ENCODE measurements around the gene NDUFV3. TPM values are rescaled to one million over a fixed set of nuclear protein-coding genes. Genes with fewer than 3 reads are reported as not detected.

The NDUFV3 gene
- total RNA-seq, 4 donors from 2014 or later = 53.6 to 79.1 (median 72.1) TPM

DNA sequence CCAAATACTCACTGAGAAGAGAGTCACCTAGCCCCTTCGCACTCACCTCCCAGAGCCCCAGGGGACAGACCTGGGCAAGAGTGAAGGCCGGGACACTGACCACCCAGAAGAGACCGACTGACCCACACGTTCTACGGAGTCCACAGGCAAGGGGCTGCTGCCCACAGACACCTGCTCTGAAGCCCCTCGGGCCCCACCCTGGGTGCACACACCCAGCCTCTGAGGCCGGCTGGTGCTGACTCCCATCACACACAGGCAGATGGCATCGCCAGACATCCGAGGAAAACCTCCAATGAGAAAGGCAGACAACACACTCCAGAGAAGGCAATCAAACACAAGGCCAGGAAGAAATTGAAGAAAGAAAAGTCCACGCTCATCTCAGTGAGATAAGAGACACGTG, 35.9 kb upstream of the NDUFV3 start:
- Histone ChIP-seq H3K27ac (no peak overlapping the region), H3K9me3 (no peaks in the 10 kb centered on the region), H3K36me3 (peaks cover 0 to 100% of the 10 kb centered on the region in 2 donors), H3K4me1 (no peaks in the 10 kb centered on the region), H3K27me3 (no peaks in the 10 kb centered on the region), H3K4me3 (no peak overlapping the region)
- ATAC-seq = no peak
- WGBS, 2 donors (ENCODE audit: low coverage in 1 of 2) = 80 to 83% methylated on average over 2 to 3 of the region's 11 CpGs
- TF ChIP-seq, protein P1, sequence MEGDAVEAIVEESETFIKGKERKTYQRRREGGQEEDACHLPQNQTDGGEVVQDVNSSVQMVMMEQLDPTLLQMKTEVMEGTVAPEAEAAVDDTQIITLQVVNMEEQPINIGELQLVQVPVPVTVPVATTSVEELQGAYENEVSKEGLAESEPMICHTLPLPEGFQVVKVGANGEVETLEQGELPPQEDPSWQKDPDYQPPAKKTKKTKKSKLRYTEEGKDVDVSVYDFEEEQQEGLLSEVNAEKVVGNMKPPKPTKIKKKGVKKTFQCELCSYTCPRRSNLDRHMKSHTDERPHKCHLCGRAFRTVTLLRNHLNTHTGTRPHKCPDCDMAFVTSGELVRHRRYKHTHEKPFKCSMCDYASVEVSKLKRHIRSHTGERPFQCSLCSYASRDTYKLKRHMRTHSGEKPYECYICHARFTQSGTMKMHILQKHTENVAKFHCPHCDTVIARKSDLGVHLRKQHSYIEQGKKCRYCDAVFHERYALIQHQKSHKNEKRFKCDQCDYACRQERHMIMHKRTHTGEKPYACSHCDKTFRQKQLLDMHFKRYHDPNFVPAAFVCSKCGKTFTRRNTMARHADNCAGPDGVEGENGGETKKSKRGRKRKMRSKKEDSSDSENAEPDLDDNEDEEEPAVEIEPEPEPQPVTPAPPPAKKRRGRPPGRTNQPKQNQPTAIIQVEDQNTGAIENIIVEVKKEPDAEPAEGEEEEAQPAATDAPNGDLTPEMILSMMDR (IDR thresholded peaks at IDR 0.05) = no peak
- TF ChIP-seq EP300 (IDR thresholded peaks at IDR 0.05) (no peak), POLR2A (IDR thresholded peaks at IDR 0.05) (no peak), POLR2AphosphoS5 (IDR thresholded peaks at IDR 0.05) (no peak)

DNA sequence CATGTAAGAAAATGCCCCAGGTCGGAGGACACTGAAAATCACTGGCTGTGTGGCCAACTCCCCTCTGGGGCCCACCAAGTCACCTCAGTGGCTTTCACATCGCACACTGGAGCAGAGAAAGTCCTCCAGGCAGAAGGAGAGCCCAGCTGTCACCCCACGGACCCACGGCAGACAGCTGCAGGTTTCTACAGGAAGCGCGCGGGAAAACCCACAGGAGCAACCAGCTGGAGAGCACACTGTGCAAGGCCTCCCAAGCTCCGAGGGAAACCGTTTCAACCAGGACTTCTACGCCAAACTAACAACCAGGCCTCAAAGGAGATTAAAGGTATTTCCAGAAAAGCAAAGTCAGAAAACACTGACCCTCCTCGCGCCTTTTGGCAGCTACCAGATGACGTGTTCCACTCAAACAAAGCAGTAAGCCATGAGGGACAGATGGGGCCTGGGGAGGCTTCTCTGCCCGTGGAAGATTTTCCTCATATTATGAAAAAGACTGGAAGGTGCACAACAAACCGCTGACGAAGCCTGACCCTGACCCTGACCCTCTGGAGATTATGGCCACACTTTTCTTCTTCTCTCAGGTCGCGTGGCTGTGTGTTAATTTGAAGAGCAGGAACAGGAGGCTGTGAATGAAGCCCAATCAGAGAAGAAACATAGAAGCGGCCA, 34.8 kb upstream of the NDUFV3 start:
- Histone ChIP-seq H3K27me3 (no peaks in the 10 kb centered on the region), H3K4me1 (no peaks in the 10 kb centered on the region), H3K36me3 (peaks cover 0 to 100% of the 10 kb centered on the region in 2 donors), H3K4me3 (no peak overlapping the region), H3K9me3 (no peaks in the 10 kb centered on the region), H3K27ac (no peak overlapping the region)
- WGBS, 2 donors (ENCODE audit: low coverage in 1 of 2) = 83 to 92% methylated on average over 2 to 12 of the region's 19 CpGs
- TF ChIP-seq POLR2AphosphoS5 (IDR thresholded peaks at IDR 0.05) (no peak), POLR2A (IDR thresholded peaks at IDR 0.05) (no peak), EP300 (IDR thresholded peaks at IDR 0.05) (no peak)
- TF ChIP-seq, protein P1 (IDR thresholded peaks at IDR 0.05) = no peak
- ATAC-seq = no peak

DNA sequence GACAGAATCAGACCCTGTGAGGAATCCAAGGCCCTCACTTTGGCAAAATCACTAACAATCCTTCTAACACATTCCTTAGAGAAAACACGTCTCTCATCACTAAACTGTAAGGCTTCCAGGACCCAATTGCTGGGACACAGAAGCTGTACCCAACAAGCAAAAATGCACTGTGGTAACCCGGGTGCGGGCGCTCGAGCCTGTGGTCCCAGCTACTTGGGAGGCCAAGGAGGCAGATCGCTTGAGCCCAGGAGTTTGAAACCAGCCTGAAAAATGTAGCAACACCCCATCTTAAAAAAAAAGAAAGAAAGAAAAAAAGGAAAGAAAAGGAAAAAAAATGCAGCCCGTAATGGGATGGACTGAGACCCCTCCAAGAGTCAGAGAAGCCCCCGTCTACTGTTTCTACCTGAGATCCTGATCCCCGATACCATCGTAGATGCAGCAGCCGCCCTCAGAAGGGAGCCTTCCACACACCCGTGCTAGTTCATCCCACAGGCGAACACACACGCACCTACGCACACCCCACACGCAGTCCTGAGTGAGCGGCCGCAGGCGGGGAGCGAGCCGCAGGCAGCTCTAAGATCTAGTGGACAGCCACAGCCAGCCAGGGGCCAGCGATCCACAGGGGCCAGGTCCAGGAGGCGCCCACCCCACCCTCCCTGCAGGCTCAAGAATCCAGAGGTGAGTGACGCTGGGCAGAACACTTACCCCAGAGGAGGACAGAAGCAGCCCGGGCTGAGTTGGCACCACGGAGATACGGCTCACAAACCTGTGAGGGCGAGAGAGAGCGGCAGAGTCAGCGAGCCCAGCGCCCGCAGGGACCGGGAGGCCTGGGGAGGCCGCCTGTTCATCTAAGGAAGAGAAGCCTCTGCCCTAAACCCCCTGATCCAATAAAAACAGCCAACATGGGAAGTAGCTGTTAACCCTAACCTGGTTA, 33.9 kb upstream of the NDUFV3 start:
- H3K4me1 ChIP-seq = peaks cover 0 to under 1% (median 0%) of the 10 kb centered on the region in 3 donors
- TF ChIP-seq EP300 (IDR thresholded peaks at IDR 0.05) (no peak), POLR2AphosphoS5 (IDR thresholded peaks at IDR 0.05) (no peak), POLR2A (IDR thresholded peaks at IDR 0.05) (no peak)
- TF ChIP-seq, protein P1 (IDR thresholded peaks at IDR 0.05) = no peak
- no peak for ATAC-seq
- 67 to 96% methylated on average over 1 to 14 of the region's 34 CpGs for WGBS, 2 donors (ENCODE audit: low coverage in 1 of 2)
- H3K27ac ChIP-seq = no peak overlapping the region
- no peaks in the 10 kb centered on the region for H3K27me3 ChIP-seq
- H3K9me3 ChIP-seq = no peaks in the 10 kb centered on the region
- no peak overlapping the region for H3K4me3 ChIP-seq
- peaks cover 0 to 93% of the 10 kb centered on the region in 2 donors for H3K36me3 ChIP-seq

DNA sequence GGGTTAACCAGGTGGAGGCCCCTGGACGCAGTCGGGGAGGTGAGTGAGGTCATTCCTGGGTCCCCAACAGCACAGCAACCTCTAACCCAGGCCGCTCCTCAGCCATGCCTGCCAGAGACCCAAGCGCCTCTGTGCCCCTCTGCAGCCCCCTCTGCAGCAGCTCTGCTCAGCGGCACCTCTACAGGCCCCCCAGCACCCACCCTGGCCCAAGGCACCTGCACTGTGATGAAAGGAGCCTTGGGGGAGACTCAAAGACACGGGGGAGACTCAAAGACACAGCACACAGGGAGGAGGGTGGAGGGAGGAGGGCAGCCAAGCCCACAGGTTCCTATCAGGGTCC, 33.2 kb upstream of the NDUFV3 start:
- WGBS, 2 donors (ENCODE audit: low coverage in 1 of 2) = no CpG with 5 or more reads among the region's 6 CpGs
- peaks cover 0 to 4% (median 0%) of the 10 kb centered on the region in 3 donors for H3K4me1 ChIP-seq
- H3K27ac ChIP-seq = no peak overlapping the region
- no peaks in the 10 kb centered on the region for H3K9me3 ChIP-seq
- no peaks in the 10 kb centered on the region for H3K27me3 ChIP-seq
- peaks cover 0 to 87% of the 10 kb centered on the region in 2 donors for H3K36me3 ChIP-seq
- no peak for TF ChIP-seq POLR2AphosphoS5 (IDR thresholded peaks at IDR 0.05)
- TF ChIP-seq, protein P1 (IDR thresholded peaks at IDR 0.05) = no peak
- TF ChIP-seq EP300 (IDR thresholded peaks at IDR 0.05) = no peak
- TF ChIP-seq POLR2A (IDR thresholded peaks at IDR 0.05) = no peak
- ATAC-seq = no peak
- no peak overlapping the region for H3K4me3 ChIP-seq

All from gastroesophageal sphincter (tissue), 4 donors.